NCI-H146 treated with DMSO at 0.1 percent for 48 hours (cell line): ENCODE measurements around the gene ARL14.

Experiments used
- DNase-seq: peaks from one replicate; lab custom pipeline; 2025; ENCODE audit not compliant: unreplicated experiment; lab: John Stamatoyannopoulos, UW

The ARL14 gene

DNA sequence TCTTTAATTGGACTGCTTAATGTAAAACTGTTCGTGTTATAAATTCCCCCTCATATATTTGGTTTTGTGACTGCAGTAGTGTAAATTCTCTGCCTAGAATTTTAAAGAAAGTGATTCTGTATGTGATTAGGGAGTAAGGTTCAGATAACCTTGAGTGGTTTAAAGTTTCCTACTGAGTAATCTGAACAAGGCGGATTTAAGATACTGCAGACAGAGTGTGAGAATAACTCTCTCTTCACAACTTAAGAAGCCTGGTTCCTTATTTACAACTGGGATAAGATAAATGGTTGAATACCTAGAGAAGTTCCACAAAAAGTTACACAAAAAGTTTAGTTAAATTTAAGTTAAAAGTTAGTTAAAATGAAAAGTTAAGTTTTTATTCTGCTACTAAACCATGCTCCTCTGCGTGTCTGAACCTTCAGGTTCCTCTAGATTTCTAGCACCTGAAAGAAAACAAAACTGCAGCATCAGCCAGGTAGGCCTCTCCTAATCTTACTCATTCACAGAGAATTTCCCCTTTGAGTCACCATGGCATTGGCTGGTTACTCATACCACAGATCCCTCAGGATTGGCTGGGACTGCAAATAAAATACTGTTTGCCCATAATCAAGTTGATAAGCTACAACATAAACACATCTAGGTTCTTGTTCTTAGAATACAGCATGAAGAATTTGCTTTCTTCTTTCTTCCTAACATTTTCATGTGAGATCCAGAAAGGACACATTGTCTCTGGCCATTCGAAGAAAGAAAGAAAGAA, at the start of gene ARL14:
TSS of gene ARL14 (plus strand) at position 614 of the 757 bp plus-strand sequence. CDS start 187 bp downstream, outside the sequence.
- no peak for DNase-seq

- no peak for DNase-seq
These were observed 47.5 kb upstream of the ARL14 start for GRCh38 chr3:160629491-160629890.

DNA sequence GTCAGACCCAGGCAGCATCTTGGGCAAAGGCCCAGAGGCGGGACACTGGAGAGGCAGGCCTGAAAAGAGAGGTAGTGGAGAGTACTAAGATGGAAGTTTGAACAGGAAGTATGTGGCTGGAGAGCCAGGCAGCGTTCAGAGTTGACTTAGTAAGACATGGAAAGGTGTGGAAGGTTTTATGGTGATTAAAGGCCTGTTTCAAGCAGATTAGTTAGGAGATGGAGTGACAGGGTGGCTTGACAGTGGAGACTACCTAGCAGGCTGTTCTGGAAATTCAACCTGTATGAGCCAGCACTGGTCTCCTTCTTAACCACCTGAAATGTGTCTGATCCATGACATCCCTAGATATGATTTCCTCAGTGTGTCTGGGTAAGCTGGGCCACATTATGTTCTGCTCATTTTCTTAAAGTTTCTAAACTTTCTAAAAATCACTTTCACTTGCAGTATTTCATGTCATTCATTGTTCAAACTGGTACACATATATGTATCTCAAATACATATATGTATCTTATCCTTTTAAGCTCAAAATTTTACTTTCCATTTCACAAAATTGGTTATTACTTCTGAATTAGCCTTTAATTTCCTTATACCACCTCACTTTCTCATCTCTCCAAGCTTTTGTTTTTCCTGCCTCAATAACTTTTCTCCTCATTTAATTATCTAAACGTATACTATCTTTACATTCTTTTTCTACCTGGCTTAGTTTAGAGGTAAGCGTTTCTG, 43.4 kb upstream of the ARL14 start:
- DNase-seq = no peak

DNA sequence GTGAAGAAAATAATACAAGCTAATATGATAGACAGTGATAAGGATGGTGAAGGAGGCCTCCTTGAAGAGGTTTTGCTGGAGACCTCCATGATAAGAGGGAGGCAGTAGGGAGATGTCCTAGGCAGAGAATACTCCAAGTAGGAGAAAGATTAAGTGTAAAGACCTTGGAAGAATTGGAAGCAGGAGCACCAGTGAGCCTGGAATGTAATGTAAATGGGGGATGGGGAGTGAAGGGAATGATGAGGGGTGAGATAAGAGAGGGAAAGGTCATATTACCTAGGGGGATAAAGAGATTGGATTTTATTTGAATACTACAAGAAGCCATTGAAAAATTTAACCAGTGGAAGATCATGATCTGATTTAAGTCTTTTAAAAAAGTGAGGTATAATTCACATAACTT, 41.7 kb upstream of the ARL14 start:
- no peak for DNase-seq

DNA sequence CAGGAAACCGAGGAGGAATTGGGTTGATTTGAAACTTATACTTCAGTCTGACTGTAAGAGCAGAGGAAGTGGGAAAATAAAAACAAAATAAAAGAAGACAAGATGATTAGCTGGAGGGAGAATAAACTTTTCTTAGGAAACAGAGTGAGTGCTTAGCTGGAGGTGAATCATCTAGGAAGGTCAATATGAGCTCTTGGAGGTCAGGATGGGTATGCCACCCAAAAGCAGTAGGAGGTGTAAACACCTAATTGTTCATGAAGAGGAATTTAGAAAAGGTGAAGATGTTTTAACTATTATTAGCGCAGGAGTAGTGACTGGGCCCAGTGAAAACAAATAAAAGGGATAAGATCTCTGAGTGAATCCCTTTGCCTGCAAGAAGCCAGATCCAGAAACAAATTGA, 39.9 kb upstream of the ARL14 start:
- DNase-seq = no peak

- DNase-seq = no peak
These were observed 38.8 kb upstream of the ARL14 start for GRCh38 chr3:160638184-160638583.

GRCh38 chr3:160641665-160642309, 35.2 kb upstream of the ARL14 start:
- no peak for DNase-seq

- no peak for DNase-seq
These were observed 33.0 kb upstream of the ARL14 start for GRCh38 chr3:160643994-160644393.

GRCh38 chr3:160644491-160644890, 32.5 kb upstream of the ARL14 start:
- DNase-seq = no peak

GRCh38 chr3:160648701-160649100, 28.3 kb upstream of the ARL14 start:
- no peak for DNase-seq

DNA sequence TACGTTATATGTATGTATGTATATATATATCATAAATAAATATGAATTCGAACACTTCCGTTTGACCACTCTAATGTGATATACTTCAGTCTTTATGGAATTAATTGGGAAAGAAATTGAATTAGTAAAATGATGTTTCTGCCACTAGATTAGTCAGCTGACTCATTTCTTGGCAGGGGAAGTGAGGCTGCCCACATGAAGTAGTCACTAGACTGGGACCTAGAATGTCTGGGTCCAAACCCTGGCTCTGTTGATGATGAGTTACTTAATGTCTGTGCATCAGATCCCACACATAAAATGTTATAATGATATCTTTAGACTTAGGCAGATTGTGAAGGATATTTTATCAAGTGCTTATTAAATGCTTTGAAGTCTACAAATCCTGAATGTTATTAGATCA, 27.4 kb upstream of the ARL14 start:
- no peak for DNase-seq

GRCh38 chr3:160653512-160653911, 23.4 kb upstream of the ARL14 start:
- DNase-seq = no peak

DNA sequence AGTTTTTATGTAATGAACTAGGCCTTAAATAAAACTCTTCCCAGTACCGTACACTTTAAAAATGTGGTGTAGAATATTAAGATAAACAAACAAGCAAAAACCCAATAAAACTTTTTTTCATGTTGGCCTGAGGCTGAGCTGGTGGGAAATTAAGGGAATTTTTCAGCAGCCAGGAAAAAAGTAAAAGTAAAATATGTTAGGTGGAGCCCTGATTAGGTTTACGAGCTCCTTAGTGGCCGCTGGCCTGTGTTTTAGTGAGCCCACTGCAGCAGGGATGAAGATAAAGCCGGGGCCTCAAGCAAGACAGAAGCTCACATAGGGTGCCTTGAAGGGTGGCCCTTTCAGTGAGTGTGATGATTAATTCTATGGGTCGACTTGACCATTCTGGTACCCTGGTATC, 16.1 kb upstream of the ARL14 start:
- no peak for DNase-seq

DNA sequence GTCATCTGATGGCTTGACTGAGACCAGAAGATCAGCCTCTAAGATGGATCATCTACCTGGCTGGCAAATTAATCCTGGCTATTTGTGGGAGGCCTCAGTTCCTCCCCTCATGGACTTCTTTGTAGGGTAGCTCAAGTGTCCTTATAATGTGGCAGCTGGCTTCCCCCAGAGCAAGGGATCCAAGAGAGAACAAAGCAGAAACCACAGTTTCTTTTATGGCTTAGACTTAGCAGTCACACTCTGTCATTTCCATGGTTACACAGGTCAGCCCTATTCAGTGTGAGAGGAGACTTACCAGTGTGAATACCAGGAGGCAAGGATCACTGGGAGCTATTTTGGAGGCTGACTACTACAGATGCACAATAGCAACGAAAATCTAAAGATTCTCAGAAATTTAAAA, 15.3 kb upstream of the ARL14 start:
- peak; percentile 53 for DNase-seq

DNA sequence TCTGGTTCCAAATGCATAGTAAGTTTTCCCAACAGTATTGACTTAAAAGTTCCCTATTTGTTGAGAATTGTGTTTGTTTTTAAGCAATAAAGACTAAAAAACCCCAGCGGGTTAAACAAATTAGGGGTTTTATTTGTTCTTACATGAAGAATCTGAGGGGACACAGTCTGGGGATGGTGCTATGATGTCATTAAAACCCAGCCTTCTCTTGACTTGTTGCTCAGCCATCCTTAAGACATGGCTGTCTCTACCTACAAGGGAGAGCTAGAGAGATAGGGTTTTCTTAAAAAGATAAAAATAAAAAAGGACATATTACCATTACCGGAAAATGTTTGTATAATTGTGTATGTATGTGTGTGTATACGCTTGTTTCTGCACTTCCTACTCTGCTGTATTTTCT, 11.7 kb upstream of the ARL14 start:
- no peak for DNase-seq

DNA sequence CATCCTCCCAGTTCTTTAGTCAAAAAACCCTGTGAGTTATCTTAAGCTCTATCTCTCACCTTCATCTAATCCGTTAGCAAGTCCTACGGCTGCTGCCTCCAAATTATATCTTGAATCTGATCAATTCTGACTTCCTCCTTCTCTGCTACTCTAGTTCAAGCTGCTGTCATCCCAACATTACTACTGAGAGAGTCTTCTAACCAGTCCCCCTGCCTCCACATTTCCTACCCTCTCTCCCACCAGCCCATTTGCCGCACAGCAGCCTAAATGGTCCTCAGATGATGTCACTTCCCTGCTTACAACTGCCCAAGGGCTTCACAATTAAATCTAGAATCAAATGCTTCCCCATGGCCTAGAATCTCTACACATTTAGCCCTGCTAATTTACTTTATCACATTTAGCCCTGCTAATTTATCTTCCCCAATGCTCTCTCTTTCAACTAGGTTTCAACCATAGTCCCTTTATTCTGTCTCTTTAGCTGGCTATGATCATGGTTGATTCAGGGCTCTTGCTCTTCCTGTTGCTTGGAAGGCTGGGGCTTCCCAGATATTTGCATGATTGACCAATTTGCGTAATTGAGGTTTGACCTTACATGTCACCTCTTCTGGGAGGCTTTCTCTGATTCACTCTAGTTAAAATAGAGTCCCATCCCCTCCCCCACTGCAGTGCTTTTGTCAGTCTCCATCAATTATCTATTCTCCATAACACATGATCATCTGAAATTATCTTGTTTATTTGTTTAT, 11.0 kb upstream of the ARL14 start:
- peak; percentile 80 for DNase-seq

- DNase-seq = no peak
These were observed 9.5 kb upstream of the ARL14 start for GRCh38 chr3:160667452-160667851.

DNA sequence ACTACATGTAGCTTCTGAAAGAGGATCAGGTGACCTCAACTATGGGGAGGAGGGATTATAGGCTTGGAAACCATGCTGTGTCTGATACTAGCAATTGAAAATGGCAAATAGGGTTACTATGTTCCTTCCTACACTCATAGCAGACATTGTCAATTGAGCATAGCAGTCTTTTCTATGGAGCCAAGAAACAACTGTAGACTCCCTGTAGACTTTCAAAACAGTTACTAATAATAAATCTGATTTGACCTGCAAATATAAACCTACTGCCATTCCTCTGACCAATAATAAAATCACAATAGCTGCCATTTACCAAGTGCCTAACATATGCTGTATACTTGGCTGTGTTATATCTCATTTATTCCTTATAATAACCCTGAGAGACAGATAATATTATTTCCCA, 8.5 kb upstream of the ARL14 start:
- no peak for DNase-seq

DNA sequence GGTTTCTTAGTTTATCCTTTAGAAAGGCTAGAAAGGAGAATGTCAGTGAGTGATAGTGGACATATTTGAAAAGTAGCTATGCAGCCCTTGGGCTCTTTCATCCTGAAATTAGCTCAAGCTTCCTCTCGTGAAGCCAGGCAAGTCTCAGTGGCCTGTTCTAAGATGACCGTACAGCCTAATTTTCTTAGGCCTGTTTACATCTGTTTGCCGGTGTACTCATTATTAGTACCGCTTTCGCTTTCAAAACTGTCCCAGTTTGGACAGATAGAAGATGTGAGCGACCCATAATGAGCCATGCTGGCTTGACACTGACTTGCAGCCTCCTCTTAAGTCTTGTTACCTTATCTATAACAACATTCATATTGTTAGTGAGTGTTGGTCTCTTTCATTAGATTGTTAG, 5.7 kb upstream of the ARL14 start:
- no peak for DNase-seq

GRCh38 chr3:160671995-160672394, 5.0 kb upstream of the ARL14 start:
- DNase-seq = no peak

DNA sequence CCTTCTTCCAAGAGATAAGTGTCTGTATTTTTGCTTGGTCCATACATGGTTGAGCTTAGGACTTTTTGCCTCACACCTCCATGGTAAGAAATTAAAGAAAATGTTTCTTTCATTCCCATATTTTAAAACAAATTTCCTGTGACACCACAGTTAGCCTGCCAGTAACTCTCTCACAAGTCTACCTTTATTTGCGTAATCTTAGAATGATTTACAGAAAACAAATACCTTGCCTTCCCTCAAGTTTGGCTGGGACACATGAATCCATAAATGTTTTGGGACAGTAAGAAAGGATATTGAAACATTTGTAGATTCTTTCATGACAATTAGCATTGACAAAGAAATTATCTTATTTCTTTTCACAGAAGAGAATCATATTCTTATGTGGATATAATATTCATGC, 3.8 kb upstream of the ARL14 start:
- no peak for DNase-seq
